Measurements from ENCODE around the gene ZYG11A.
A peak's percentile ranks its signal among the peaks of the same experiment; 100 is the strongest.
"Not testable (repeated sequence)": the region's sequence is repeated elsewhere in the genome, so short reads cannot be mapped to it uniquely, and the experiment has no call there.

The ZYG11A gene

DNA sequence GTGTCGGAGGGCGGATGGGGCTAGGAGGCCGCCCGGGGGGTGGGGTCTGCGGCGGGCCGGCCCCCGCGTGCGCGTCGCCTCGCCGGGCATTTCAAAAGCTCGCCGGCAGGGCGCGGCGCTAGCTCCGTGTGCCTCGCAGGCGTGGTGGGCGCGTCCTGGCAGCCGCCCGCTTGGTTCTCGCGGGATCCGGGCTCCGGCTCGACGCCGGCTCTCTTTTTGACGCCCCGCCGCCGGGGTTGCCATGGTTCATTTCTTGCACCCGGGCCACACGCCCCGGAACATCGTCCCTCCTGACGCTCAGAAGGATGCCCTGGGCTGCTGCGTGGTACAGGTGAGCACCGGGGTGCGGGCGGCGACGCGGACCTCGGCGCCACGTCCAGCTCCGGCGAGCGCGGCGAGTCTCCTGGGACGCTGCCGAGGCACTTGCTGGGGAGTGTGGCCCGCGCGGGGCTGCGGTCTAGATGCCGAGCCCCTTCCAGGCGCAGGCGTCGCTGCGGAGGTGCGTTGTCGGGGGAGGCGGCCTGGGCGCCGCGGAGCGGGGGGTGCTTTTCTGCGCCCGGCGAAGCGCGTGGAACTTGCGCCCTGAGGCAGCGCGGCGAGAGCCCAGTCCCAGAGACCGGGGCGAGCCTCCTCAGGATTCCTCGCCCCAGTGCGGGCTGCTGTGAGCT lies at the start of gene ZYG11A:
Gene ZYG11A (plus strand): TSS at position 118 of the 668 bp plus-strand sequence. CDS start 124 bp downstream, at position 242.
- DNase-seq, result peak; percentile 80 to 88

DNA sequence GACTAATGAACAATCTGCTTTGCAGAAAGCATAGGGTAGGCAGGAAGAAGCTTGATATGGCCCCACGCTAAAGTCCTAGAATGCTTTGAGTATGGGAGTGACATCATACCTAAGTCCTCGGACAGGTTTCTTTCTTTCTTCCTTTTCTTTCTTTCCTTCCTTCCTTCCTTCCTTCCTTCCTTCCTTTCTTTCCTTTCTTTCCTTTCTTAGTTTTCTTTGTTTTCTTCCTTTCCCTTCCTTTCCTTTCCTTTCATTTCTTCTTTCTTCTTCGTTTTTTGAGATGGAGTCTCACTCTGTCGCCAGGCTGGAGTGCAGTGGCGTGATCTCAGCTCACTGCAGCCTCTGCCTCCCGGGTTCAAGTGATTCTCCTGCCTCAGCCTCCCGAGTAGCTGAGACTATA lies 48.8 kb upstream of the ZYG11A start:
- DNase-seq, result not testable (repeated sequence)

DNA sequence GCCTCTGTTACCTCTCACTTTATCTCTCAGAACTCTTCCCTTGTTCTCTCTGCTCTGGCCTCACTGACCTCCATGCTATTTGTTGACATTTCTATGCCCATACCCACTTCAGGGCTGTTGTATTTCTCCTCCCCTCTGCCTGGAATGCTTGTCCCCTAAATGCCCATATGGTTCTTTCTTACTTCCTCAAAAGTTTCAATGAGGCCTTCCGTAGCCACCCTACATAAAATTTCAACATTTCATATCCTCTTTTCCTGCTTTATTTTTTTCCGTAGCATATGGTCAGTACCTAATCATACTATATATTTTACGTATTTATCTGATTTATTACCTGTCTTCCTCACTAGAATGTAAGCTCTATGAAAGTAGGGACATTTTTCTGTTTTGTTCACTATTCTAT lies 47.1 kb upstream of the ZYG11A start:
- no peak for DNase-seq

DNA sequence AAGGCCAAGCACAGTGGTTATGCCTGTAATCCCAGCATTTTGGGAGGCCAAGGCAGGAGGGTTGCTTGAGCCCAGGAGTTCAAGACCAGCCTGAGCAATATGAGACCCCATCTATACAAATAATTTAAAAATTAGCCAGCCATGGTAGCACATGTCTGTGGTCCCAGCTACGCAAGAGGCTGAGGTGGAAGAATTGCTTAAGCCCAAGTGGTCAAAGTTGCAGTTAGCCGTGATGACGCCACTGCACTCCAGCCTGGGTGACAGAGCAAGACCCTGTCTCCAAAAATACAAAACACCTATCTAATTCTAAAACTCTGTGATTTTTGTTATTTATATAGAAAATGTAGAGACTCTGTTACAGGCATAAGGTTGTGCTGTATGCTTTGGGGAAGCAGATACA lies 44.2 kb upstream of the ZYG11A start:
- DNase-seq, result no peak

DNA sequence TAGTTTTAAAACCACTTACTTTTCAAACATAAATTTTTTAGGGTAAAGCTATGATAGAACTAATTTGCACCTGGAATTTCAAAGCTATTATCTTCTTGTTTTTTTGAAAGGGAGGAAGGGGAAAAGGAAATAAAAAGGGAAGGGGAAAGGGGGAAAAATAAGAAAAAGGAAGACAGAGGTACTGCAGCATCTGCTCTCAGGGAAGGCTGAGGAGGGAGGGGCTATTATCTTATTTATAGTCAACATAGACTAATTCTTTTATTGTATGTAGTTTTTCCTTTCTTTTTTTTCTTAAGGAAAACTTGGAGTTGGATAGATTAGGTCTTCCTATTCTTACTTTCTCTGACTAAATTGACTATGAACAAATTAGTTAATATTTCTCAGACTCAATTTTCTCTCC lies 41.5 kb upstream of the ZYG11A start:
- no peak for DNase-seq

DNA sequence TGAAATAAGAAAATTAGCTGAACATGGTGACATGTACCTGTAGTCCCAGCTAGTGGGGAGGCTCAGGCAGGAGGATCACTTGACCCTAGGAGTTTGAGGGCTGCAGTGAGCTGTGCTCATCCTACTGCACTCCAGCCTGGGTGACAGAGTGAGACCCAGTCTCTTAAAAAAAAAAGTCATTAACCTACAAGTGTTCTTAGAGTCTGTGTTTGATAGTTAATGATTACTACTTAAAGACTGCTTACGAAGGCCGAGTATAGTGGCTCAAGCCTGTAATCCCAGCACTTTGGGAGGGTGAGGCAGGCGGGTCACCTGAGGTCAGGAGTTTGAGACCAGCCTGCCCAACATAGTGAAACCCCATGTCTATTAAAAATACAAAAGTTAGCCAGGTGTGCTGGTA lies 38.5 kb upstream of the ZYG11A start:
- not testable (repeated sequence) for DNase-seq

DNA sequence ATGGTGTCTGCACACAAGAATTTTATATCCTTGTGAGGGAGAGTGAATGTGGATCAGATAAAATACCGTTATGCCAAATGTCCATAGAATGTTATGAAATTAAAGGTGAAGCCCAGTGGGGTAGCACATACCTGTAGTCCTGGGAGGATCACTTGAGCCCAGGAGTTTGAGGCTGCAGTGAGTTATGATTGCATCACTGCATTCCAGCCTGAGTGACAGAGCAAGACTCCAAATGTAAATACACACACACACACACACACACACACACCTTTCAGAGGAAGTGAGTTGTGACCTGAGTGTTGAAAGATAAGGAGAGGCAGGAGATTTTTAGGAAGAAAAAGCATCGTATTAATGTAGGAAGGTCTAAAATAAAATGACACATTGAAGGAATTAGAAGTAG lies 28.1 kb upstream of the ZYG11A start:
- no peak for DNase-seq

DNA sequence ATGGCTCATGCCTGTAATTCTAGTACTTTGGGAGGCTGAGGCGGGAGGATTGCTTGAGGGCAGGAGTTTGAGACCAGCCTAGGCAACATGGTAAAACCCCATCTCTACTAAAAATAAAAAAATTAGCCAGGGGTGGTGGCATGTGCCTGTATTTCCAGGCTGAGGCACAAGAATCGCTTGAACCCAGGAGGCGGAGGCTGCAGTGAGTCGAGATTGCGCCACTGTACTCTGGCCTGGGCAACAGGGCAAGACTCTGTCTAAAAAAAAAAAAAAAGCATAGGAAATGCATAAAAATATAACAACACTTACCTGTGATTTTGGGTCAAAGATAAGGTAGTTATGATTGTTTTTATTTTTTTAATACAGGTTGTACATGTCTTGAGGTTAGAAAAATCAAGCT lies 21.7 kb upstream of the ZYG11A start:
- not testable (repeated sequence) for DNase-seq

DNA sequence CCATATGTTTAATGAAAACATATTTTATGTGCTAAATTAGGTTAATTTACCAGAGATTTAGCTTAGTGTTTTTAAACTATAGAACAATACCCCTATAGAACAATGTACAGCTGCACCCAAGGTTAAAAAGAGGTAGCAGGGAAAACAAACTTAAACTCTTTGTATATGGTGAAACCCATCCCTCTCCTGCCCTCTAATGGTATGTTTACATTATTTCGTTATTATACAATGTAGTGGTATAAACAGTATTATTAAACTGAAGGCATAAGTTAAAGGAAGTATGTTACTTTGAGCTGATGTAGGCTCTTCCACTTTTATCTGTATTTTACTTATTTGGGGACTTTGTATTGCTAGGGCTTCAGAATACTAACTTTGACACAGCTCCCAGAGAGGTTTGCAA lies 16.7 kb upstream of the ZYG11A start:
- DNase-seq, result no peak

DNA sequence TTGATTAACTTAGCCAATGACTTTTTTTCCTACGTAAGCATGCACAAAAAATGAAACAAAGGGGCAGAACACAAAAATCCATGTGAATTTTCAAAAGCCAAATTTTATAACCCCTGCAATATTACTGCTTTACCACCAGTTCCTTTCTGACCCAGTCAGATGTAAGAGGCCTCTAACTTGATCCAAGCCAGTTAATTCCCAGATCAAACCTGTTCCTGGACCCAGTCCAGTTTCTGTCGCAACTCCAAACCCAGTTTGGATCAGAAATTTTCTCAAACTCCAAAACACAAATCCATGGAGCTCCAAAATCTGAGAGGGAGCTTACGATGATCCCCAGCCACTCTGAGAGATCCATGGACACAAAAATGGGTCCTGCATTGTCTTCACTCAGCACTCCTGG lies 7.8 kb upstream of the ZYG11A start:
- no peak for DNase-seq

DNA sequence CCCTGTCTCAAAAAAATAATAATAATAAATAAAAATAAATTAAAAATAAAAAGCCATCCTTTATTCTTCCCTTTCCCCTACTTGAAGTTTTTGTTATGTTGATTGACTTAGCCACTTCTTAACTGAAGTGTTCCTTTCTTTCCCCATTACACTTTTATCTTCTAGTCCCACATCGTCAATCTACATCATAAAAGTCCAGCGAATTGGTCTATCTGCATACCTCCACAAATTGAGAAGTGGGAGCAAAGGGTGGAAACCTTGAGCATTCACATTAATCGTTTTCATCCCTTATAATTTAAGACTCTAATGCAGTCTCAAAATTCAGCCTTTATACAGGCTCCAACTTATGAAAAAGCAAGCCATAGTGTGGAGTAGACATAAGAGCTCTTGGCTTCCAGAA lies 6.5 kb upstream of the ZYG11A start:
- no peak for DNase-seq

DNA sequence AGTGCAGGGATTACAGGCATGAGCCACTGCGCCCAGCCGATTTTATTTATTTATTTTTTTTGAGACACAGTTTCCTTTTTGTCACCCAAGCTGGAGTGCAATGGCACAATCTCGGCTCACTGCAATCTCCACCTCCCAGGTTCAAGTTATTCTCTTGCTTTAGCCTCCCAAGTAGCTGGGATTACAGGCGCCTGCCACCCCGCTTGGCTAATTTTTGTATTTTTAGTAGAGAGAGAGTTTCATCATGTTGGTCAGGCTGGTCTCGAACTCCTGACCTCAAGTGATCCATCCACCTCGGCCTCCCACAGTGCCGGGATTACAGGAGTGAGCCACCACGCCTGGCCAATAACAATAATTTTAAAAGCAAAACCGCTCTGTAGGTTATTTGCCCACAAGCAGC lies 3.4 kb upstream of the ZYG11A start:
- not testable (repeated sequence) for DNase-seq

DNA sequence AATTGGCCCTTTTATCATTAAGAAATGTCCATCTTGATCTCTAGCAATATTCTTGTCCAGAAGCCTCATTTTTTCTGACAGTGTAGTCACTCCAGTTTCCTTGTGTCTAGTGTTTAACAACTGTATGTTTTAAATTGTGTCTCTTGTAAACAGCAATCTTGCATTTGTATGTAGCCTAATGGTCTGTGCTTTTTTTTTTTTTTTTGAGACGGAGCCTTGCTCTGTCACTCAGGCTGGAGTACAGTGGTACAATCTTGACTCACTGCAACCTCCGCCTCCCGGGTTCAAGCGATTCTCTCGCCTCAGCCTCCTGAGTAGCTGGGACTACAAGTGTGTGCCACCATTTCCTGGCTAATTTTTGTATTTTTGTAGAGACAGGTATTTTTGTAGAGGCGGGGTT lies 2.6 kb downstream of the ZYG11A start:
- DNase-seq, result not testable (repeated sequence)

DNA sequence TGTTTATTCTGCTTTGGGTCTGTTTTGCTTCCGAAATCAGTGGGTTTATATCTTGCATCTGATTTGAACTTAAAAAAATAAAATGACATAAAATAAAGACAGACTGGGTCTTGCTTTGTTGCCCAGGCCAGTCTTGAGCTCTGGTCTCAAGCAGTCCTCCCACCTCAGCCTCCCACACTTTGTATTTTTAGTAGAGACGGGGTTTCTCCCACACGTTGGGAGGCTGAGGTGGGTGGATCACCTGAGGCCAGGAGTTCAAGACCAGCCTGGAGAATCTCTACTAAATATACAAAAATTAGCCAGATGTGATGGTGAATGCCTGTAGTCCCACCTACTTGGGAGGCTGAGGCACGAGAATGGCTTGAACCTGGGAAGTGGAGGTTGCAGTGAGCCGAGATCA lies 5.9 kb downstream of the ZYG11A start:
- no peak for DNase-seq

DNA sequence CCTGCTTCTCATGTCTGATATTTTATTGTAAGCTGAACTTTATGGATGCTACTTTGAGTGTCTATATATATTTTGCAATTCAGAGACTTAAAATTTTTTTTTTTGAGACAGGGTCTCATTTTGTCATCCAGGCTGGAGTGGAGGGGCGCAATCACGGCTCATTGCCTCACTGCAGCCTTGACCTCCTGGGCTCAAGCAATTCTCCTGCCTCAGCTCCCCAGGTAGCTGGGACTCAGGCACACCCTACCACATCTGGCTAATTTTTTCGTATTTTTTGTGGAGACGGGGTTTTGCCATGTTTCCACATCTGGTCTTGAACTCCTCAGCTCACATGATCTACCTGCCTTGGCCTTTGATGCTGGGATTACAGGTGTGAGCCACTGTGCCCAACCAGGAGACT lies 8.4 kb downstream of the ZYG11A start:
- no peak for DNase-seq

DNA sequence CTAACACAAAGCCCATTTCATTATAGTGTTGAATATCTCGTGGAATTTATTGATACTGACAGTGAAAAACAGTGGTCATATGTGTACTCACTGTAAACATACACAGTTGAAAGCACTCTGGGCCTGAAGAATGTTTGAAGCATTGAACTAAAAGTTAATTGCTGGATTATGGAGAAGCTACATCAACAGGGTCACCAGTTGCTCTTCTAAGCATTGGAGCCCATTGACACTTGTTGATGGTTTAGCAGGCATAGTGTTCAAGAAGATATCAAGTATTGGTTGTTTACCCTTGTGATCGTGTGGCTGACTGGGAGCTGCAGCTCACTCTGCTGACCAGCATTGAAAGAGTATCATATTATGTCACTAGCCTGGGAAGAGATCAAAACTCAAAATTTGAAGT lies 10.3 kb downstream of the ZYG11A start:
- no peak for DNase-seq

DNA sequence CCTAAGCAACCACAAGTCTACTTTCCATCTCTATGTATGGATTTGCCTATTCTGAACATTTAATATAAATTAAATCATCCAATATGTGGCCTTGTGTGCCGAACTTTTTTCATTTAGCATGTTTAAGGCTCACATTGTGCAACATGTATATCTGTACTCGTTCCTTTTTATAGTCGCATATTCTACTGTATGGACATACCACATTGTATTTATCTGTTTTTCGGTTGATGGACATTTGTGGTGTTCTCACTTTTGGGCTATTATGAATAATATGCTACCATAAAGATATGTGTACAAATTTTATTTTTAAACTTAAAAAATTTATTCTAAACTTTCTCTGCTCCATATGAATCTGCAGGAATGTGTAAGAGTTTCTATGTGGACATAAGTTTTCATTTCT lies 13.0 kb downstream of the ZYG11A start:
- DNase-seq, result no peak

DNA sequence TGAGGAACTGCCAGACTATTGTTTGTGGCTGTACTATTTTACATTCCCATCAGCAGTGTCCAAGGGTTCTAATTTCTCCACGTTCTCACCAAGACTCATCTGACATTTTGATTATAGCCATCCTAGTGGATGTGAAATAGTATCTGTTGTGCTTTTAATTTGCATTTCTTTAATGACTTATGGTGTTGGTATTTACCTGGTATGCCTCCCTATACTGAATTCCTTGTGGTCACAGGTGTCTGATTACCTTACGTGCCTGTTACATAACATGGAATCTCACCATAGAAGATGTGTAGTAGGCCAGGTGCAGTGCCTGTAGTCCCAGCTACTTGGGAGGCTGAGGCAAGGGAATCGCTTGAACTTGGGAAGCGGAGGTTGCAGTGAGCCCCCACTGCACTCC lies 13.5 kb downstream of the ZYG11A start:
- no peak for DNase-seq

DNA sequence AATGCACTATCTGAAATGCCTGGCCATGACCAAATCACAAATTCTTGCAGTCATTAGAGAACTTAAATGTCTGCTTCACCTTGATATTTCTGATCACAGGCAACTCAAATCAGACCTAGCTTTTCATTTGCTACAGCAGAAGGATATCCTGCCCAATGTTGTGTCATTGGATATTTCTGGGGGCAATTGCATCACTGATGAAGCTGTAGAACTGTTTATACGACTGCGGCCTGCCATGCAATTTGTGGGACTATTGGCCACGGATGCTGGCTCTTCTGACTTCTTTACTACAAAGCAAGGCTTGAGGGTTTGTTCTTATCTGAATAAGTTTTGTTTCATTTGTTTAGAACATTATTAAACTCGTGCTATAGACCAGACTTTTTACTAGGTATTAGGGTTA lies 14.9 kb downstream of the ZYG11A start:
- no peak for DNase-seq

DNA sequence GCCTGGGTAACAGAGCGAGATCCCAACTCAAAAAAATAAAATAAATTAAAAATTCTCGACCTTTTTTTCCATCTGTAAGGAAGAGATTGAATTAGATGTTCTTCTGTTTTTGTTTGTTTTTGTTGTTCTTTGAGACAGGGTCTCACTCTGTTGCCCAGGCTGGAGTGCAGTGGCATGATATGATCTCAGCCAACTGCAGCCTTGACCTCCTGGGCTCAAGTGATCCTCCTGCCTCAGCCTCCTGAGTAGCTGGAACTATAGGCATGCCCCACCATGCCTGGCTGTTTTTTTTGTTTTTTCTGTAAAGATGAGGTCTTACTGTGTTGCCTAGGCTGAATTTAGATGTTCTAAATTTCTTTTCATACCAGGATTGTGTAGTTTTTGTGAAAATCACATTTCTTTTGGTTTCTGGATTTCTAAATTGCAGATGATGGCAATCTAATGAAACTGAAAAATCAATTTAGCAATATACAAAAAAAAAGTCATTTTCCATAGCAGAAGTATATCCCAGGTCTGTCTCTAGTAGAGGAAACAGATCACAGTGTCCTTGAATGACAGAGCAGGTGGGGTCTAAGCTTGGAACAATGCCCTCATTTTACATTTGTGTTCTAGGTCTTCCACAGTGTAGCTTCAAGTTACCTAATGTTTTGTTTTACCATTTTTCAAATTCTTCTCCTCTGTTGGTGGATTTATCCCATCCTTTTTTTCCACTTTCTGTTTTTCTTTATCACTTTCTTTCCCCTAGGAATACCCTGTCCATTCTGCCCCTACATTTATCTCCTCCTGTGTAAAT lies 20.3 kb downstream of the ZYG11A start:
- no peak for DNase-seq

DNA sequence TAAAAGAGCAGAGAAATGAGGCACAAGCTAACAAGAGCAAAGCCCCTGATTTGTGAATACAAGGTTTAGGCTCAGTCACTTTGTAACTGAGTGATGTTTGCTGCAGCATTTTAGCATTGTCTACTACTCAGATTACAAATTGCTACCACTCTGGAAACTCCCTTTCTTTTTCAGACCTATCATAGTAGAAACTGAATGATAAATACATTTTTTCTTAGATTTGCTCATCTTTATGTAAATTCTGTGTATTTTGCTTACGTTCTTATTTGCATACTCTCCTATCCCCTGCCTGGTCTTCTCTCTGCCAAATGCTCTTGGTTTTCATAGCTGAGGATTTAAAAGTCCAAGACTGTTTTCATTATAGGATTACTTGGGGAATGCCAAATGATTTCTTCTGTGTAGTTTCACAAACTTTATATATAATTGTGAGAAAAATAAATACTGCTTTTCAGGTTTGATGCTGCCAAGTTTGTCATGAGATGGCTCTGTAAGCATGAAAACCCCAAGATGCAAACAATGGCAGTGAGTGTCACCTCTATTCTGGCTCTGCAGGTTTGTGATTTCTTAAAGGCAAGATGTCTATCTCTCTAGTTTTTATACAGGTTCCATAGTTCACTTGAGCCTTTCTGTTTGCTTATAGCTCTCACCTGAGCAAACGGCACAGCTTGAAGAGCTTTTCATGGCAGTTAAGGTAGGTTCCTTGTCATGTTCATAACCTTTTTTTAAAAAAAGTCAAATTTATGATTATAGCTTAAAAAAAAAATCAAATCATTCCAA lies 24.7 kb downstream of the ZYG11A start:
- DNase-seq, result no peak

DNA sequence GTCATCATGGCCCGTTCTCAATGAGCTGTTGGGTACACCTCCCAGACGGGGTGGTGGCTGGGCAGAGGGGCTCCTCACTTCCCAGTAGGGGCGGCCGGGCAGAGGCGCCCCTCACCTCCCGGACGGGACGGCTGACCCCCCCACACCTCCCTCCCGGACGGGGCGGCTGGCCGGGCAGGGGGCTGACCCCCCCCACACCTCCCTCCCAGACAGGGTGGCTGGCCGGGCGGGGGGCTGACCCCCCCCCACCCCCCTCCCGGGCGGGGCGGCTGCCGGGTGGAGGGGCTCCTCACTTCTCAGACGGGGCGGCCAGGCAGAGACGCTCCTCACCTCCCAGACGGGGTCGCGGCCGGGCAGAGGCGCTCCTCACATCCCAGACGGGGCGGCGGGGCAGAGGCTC lies 27.2 kb downstream of the ZYG11A start:
- DNase-seq, result not testable (repeated sequence)

DNA sequence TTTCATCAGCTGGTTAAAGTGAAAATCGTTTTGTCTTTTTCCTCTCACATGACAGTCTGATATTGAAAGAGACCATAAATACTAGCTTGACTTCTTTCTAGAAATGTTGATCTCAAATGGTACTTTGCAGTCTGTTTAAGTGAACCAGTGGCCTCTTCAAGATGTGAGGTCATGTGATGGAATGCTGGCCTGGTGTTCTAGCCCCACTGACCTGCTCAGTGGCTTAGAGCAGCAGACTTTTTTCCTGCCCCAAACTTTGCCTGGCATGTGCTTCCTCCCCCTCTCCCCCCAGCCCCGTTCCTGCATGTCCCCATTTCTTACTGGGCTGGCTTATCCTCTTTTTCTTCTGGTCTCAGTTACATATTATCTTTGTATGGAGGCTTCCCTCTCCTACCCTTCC lies 34.3 kb downstream of the ZYG11A start:
- no peak for DNase-seq

DNA sequence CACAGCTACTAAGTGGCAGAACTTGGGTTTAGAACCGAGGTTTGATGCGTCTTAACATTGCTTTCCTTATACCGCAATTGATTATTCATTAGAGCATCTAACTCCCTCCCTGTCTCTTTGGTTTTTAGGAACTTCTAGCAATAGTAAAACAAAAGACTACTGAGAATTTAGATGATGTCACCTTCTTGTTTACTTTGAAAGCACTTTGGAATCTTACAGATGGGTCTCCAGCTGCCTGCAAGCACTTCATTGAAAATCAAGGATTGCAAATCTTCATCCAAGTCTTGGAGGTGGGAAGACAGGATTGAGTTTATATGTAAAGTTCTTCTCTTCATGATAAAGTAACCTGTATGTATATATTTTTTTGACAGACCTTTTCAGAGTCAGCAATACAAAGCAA lies 35.0 kb downstream of the ZYG11A start:
- no peak for DNase-seq

Measured in activated T-cell treated with anti-CD3 and anti-CD28 coated beads, Interleukin-2, amount 50 U/mL, for 48 hours (primary cell).